WTC11 (cell line): ENCODE data around the gene STARD13. TPM values are rescaled to one million over a fixed set of nuclear protein-coding genes. Genes with fewer than 3 reads are reported as not detected.
"Not testable (repeated sequence)": the region's sequence is repeated elsewhere in the genome, so short reads cannot be mapped to it uniquely, and the experiment has no call there.

ENCODE experiments used
- ATAC-seq: fragments of 200-7000 bp; cut with Tn5 transposase; 2 replicates; pipeline ENCODE4 v1.10.0; 2021; ENCODE audit warnings: mild to moderate bottlenecking, moderate library complexity
- CTCF ChIA-PET: fragments of 300-600 bp; sonication (Branson Sonifier 250); formaldehyde crosslinking; loops from one replicate; lab custom pipeline; 2021; ENCODE audit warnings: antibody characterized with exemption; lab: Charles Lee
- POLR2A ChIA-PET: fragments of 350-600 bp; sonication (Branson Sonifier 250); formaldehyde crosslinking; loops from one replicate; lab custom pipeline; 2021; ENCODE audit warnings: antibody characterized with exemption; lab: Charles Lee
- DNase-seq: peaks from one replicate; pipeline ENCODE4 v3.0.0; 2021; ENCODE audit warnings: low spot score
- H3K27ac Mint-ChIP-seq: 2 replicates; pipeline ENCODE4 v1.8.0; 2021; ENCODE audit warnings: mixed read lengths
- H3K27me3 Mint-ChIP-seq: 2 replicates; pipeline ENCODE4 v1.8.0; 2021; ENCODE audit warnings: low read depth, mild to moderate bottlenecking, moderate library complexity, mixed read lengths
- H3K36me3 Mint-ChIP-seq: 2 replicates; pipeline ENCODE4 v1.8.0; 2021; ENCODE audit warnings: mixed read lengths
- H3K4me1 Mint-ChIP-seq: 2 replicates; pipeline ENCODE4 v1.8.0; 2022; ENCODE audit warnings: mixed read lengths
- H3K4me3 Mint-ChIP-seq: 2 replicates; pipeline ENCODE4 v1.8.0; 2021; ENCODE audit warnings: mild to moderate bottlenecking, moderate library complexity, mixed read lengths
- H3K9me3 Mint-ChIP-seq: 2 replicates; pipeline ENCODE4 v1.8.0; 2021; ENCODE audit warnings: mixed read lengths
- CBFB ChIP-seq: sonication (generic); formaldehyde crosslinking; IDR thresholded peaks from 2 replicates; pipeline ENCODE4 v1.8.1; 2022; ENCODE audit warnings: mild to moderate bottlenecking, low read depth, missing genetic modification reagents
- GABPB1 ChIP-seq: sonication (generic); formaldehyde crosslinking; IDR thresholded peaks from 2 replicates; pipeline ENCODE4 v1.8.1; 2023; ENCODE audit warnings: mild to moderate bottlenecking, missing genetic modification reagents
- JAZF1 ChIP-seq: fragments of 250-450 bp; sonication (Bioruptor Pico); IDR thresholded peaks from 2 replicates; pipeline ENCODE4 v1.9.0; 2021; ENCODE audit warnings: moderate library complexity, mild to moderate bottlenecking, inconsistent platforms
- JUN ChIP-seq: sonication (generic); formaldehyde crosslinking; IDR thresholded peaks from 2 replicates; pipeline ENCODE4 v1.8.0; 2023; ENCODE audit warnings: mild to moderate bottlenecking, missing genetic modification reagents
- NFATC4 ChIP-seq: fragments of 250-450 bp; sonication (Bioruptor Pico); IDR thresholded peaks from 2 replicates; pipeline ENCODE4 v1.9.0; 2021; ENCODE audit warnings: mild to moderate bottlenecking
- NFYB ChIP-seq: sonication (generic); formaldehyde crosslinking; conservative IDR thresholded peaks from 2 replicates; pipeline ENCODE4 v1.8.0; 2022; ENCODE audit warnings: low read depth, missing genetic modification reagents
- NR3C1 ChIP-seq: sonication (generic); formaldehyde crosslinking; conservative IDR thresholded peaks from 2 replicates; pipeline ENCODE4 v1.8.1; 2023; ENCODE audit warnings: low read depth, mild to moderate bottlenecking, missing genetic modification reagents
- OVOL2 ChIP-seq: fragments of 250-450 bp; sonication (Bioruptor Pico); IDR thresholded peaks from 2 replicates; pipeline ENCODE4 v1.9.0; 2021; ENCODE audit warnings: mild to moderate bottlenecking, borderline replicate concordance
- RELA ChIP-seq: sonication (generic); formaldehyde crosslinking; IDR thresholded peaks from 2 replicates; pipeline ENCODE4 v1.8.1; 2022; ENCODE audit warnings: missing genetic modification reagents, mild to moderate bottlenecking, borderline replicate concordance
- SMAD3 ChIP-seq: sonication (generic); formaldehyde crosslinking; IDR thresholded peaks from 2 replicates; pipeline ENCODE4 v1.8.0; 2022; ENCODE audit warnings: missing genetic modification reagents, mild to moderate bottlenecking, borderline replicate concordance
- TCF7 ChIP-seq: sonication (generic); formaldehyde crosslinking; IDR thresholded peaks from 2 replicates; pipeline ENCODE4 v1.8.0; 2022; ENCODE audit warnings: mild to moderate bottlenecking, low read depth, missing genetic modification reagents, moderate library complexity
- TP53 ChIP-seq: sonication (generic); formaldehyde crosslinking; IDR thresholded peaks from 2 replicates; pipeline ENCODE4 v1.8.1; 2023; ENCODE audit warnings: mild to moderate bottlenecking, missing genetic modification reagents
- ZMAT4 ChIP-seq: fragments of 250-450 bp; sonication (Bioruptor Pico); IDR thresholded peaks from 2 replicates; pipeline ENCODE4 v1.9.0; 2021; ENCODE audit warnings: mild to moderate bottlenecking
- ZNF263 ChIP-seq: sonication (generic); formaldehyde crosslinking; IDR thresholded peaks from 2 replicates; pipeline ENCODE4 v1.8.1; 2022; ENCODE audit warnings: low read depth, mild to moderate bottlenecking, moderate library complexity, missing genetic modification reagents
- ZNF423 ChIP-seq: fragments of 250-450 bp; sonication (Bioruptor Pico); IDR thresholded peaks from 2 replicates; pipeline ENCODE4 v2.1.2; 2022; ENCODE audit warnings: mild to moderate bottlenecking, moderate library complexity
- ZNF671 ChIP-seq: fragments of 250-450 bp; sonication (Bioruptor Pico); IDR thresholded peaks from 2 replicates; pipeline ENCODE4 v1.8.0; 2021; ENCODE audit warnings: mild to moderate bottlenecking
- total RNA-seq: library from RNA; stranded (reverse); gene quantifications from 3 replicates; pipeline ENCODE4 v1.2.3, GENCODE V29; 2021
- TF ChIP-seq, protein P1 (sequence below): sonication (generic); formaldehyde crosslinking; IDR thresholded peaks from 2 replicates; pipeline ENCODE4 v1.8.0; 2023; ENCODE audit warnings: mild to moderate bottlenecking, missing genetic modification reagents
- TF ChIP-seq, protein P2 (sequence below): sonication (generic); formaldehyde crosslinking; IDR thresholded peaks from 2 replicates; pipeline ENCODE4 v1.8.1; 2022; ENCODE audit warnings: missing genetic modification reagents, borderline replicate concordance

STARD13 gene
- total RNA-seq, 1 experiment from 2014 or later = 4.4 TPM

DNA sequence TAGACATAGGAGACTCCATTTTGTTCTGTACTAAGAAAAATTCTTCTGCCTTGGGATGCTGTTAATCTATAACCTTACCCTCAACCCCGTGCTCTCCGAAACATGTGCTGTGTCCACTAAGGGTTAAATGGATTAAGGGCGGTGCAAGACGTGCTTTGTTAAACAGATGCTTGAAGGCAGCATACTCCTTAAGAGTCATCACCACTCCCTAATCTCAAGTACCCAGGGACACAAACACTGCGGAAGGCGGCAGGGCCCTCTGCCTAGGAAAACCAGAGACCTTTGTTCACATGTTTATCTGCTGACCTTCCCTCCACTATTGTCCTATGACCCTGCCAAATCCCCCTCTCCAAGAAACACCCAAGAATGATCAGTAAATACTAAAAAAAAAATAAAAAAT lies 43.2 kb downstream of the STARD13 start:
- peaks cover 27% of the 10 kb centered on the region for H3K9me3 Mint-ChIP-seq
- H3K27me3 Mint-ChIP-seq, DNase-seq, H3K4me3 Mint-ChIP-seq, POLR2A ChIA-PET, CTCF ChIA-PET, H3K27ac Mint-ChIP-seq, ATAC-seq, H3K4me1 Mint-ChIP-seq: not testable (repeated sequence)
- peaks cover 24% of the 10 kb centered on the region for H3K36me3 Mint-ChIP-seq

DNA sequence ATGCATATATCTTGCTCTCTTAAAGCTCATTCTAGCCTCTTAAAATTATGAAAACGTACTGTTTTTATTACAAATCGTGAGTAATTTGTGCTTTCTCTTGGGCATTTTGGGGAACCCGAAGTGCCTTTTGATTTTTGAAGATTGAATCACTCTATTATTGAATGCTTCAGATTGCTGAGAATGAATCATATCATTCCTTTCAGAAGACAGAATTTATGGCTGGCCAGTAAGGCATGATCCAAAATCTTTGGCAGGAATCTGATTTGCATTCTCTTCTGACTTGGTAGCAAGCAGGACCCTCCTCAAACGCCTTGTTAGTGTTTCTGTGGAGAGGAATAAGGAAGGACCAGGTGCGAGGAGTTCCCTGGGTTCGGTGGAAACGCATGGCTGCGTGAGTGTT lies 49.5 kb downstream of the STARD13 start:
- CTCF ChIA-PET = no interaction called here
- no peaks in the 10 kb centered on the region for H3K27me3 Mint-ChIP-seq
- ATAC-seq = no peak
- peaks cover 17% of the 10 kb centered on the region for H3K36me3 Mint-ChIP-seq
- DNase-seq = no peak
- POLR2A ChIA-PET = no interaction called here
- H3K4me1 Mint-ChIP-seq = peaks cover 4% of the 10 kb centered on the region; the same call in 1 of the 2 replicates
- no peak overlapping the region for H3K27ac Mint-ChIP-seq
- no peak overlapping the region for H3K4me3 Mint-ChIP-seq
- H3K9me3 Mint-ChIP-seq = peaks cover 30% of the 10 kb centered on the region
- TF ChIP-seq ZNF671 (CRISPR knock-in tag) (no peak), ZMAT4 (no peak)

GRCh38 chr13:33235564-33235963 lies 50.0 kb downstream of the STARD13 start:
- peaks cover 5% of the 10 kb centered on the region for H3K4me1 Mint-ChIP-seq
- TF ChIP-seq JUN (CRISPR knock-in tag) = no peak
- TF ChIP-seq NFYB (CRISPR knock-in tag) = no peak
- TF ChIP-seq, all 79 proteins: peak for 0
- H3K36me3 Mint-ChIP-seq = peaks cover 13% of the 10 kb centered on the region
- H3K27me3 Mint-ChIP-seq = no peaks in the 10 kb centered on the region
- peaks cover 26% of the 10 kb centered on the region for H3K9me3 Mint-ChIP-seq
- CTCF ChIA-PET = no interaction called here
- DNase-seq = no peak
- no peak for ATAC-seq
- H3K27ac Mint-ChIP-seq = no peak overlapping the region
- no peak overlapping the region for H3K4me3 Mint-ChIP-seq
- POLR2A ChIA-PET = no interaction called here

GRCh38 chr13:33235078-33235477 lies 50.5 kb downstream of the STARD13 start:
- ATAC-seq = no peak
- no peak overlapping the region for H3K4me3 Mint-ChIP-seq
- ChIA-PET CTCF (no interaction called here), POLR2A (no interaction called here)
- H3K36me3 Mint-ChIP-seq = peaks cover 9% of the 10 kb centered on the region
- H3K9me3 Mint-ChIP-seq = peaks cover 21% of the 10 kb centered on the region
- DNase-seq = no peak
- no peak for TF ChIP-seq TP53 (CRISPR knock-in tag)
- no peak for TF ChIP-seq CBFB
- TF ChIP-seq, protein P1, sequence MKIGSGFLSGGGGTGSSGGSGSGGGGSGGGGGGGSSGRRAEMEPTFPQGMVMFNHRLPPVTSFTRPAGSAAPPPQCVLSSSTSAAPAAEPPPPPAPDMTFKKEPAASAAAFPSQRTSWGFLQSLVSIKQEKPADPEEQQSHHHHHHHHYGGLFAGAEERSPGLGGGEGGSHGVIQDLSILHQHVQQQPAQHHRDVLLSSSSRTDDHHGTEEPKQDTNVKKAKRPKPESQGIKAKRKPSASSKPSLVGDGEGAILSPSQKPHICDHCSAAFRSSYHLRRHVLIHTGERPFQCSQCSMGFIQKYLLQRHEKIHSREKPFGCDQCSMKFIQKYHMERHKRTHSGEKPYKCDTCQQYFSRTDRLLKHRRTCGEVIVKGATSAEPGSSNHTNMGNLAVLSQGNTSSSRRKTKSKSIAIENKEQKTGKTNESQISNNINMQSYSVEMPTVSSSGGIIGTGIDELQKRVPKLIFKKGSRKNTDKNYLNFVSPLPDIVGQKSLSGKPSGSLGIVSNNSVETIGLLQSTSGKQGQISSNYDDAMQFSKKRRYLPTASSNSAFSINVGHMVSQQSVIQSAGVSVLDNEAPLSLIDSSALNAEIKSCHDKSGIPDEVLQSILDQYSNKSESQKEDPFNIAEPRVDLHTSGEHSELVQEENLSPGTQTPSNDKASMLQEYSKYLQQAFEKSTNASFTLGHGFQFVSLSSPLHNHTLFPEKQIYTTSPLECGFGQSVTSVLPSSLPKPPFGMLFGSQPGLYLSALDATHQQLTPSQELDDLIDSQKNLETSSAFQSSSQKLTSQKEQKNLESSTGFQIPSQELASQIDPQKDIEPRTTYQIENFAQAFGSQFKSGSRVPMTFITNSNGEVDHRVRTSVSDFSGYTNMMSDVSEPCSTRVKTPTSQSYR (CRISPR knock-in tag) = no peak
- H3K27ac Mint-ChIP-seq = no peak overlapping the region
- peaks cover 10% of the 10 kb centered on the region for H3K4me1 Mint-ChIP-seq
- no peaks in the 10 kb centered on the region for H3K27me3 Mint-ChIP-seq

DNA sequence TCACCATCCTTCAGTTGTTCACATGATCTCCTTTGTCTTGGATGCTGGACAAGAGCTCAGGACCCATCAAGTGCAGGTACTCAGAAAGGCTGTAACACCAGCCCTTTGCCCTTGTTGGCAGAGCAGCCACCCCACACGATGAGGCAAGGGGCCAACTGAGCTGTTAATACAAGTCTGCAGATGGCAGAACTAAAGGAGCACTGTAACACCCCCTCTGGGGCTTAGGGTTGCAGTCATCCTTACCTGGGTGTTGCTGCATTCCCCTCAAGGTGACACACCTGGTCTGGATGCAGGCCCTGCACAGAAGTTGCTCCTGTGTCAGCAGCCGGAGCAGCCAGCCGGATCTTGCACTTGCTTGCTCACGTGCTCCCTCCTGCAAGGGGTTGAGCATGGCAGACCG lies 52.0 kb downstream of the STARD13 start:
- H3K9me3 Mint-ChIP-seq = peaks cover 11% of the 10 kb centered on the region
- no peak overlapping the region for H3K27ac Mint-ChIP-seq
- H3K4me1 Mint-ChIP-seq = peaks cover 25% of the 10 kb centered on the region
- ATAC-seq (no peak), DNase-seq (no peak)
- peaks cover 5% of the 10 kb centered on the region for H3K36me3 Mint-ChIP-seq
- TF ChIP-seq TCF7 (CRISPR knock-in tag) (no peak), RELA (no peak), ZNF263 (CRISPR knock-in tag) (no peak), NFATC4 (CRISPR knock-in tag) (no peak), GABPB1 (no peak), SMAD3 (CRISPR knock-in tag) (no peak), JAZF1 (CRISPR knock-in tag) (no peak), OVOL2 (CRISPR knock-in tag) (no peak), ZNF423 (CRISPR knock-in tag) (no peak), NR3C1 (no peak)
- TF ChIP-seq, protein P2, sequence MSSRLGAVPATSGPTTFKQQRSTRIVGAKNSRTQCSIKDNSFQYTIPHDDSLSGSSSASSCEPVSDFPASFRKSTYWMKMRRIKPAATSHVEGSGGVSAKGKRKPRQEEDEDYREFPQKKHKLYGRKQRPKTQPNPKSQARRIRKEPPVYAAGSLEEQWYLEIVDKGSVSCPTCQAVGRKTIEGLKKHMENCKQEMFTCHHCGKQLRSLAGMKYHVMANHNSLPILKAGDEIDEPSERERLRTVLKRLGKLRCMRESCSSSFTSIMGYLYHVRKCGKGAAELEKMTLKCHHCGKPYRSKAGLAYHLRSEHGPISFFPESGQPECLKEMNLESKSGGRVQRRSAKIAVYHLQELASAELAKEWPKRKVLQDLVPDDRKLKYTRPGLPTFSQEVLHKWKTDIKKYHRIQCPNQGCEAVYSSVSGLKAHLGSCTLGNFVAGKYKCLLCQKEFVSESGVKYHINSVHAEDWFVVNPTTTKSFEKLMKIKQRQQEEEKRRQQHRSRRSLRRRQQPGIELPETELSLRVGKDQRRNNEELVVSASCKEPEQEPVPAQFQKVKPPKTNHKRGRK (CRISPR knock-in tag) = no peak
- TF ChIP-seq, protein P1 (CRISPR knock-in tag) = no peak
- POLR2A ChIA-PET = no interaction called here
- H3K27me3 Mint-ChIP-seq = no peaks in the 10 kb centered on the region
- H3K4me3 Mint-ChIP-seq = no peak overlapping the region
- CTCF ChIA-PET = no interaction called here
